ENCODE results near the gene DAZ3.
"Not testable (repeated sequence)": the region's sequence is repeated elsewhere in the genome, so short reads cannot be mapped to it uniquely, and the experiment has no call there.

The DAZ3 gene

GRCh38 chrY:24813293-24813692 is at the start of gene DAZ3:
DAZ3 (minus strand) TSS chrY:24813393; CDS start chrY:24813185, 208 bp downstream.
- not testable (repeated sequence) for DNase-seq (ENCODE audit: low spot score)

- not testable (repeated sequence) for DNase-seq (ENCODE audit: low spot score)
These were observed 20.4 kb upstream of the DAZ3 start, which contains the start of gene DAZ4 for GRCh38 chrY:24833619-24834018. DAZ4 (plus strand) TSS chrY:24833919; CDS start chrY:24834127, 208 bp downstream.

GRCh38 chrY:24825069-24825468 is 11.9 kb upstream of the DAZ3 start:
- DNase-seq (ENCODE audit: low spot score) = not testable (repeated sequence)

- not testable (repeated sequence) for DNase-seq (ENCODE audit: low spot score)
These were observed 11.1 kb upstream of the DAZ3 start for GRCh38 chrY:24824184-24824879.

- not testable (repeated sequence) for DNase-seq (ENCODE audit: low spot score)
These were observed 8.6 kb upstream of the DAZ3 start for GRCh38 chrY:24821836-24822235.

Data from HuH-7 (cell line).